ENCODE measurements around the gene MRPL22.
"Not testable (repeated sequence)": the region's sequence is repeated elsewhere in the genome, so short reads cannot be mapped to it uniquely, and the experiment has no call there.

Gene MRPL22

DNA sequence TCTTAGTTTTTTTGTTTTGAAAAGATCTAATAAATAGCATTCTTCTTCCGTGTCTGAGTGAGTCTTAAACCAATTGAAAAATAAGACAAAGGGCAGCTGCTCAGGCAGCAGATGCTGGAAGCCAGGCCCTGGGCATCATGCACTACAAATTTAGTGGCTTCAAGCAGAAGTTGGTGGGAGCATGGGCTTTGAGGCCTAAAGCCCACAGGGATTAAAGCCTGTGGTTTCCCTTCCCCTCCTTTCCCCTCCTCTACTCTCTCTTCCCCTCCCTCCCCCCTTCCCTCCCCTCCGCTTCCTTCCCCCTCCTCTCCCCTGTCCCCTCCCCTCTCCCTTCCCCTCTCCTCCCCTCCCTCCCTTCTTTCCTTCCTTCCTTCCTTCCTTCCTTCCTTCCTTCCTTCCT lies 52.6 kb downstream of the MRPL22 start:
- no peak for TF ChIP-seq ZNF384 (IDR thresholded peaks at IDR 0.05)
- no peak for TF ChIP-seq CTBP1 (IDR thresholded peaks at IDR 0.05; ENCODE audit: borderline replicate concordance)
- TF ChIP-seq LEF1 (IDR thresholded peaks at IDR 0.05; ENCODE audit: borderline replicate concordance): no peak
- TF ChIP-seq TARDBP (IDR thresholded peaks at IDR 0.05): no peak
- TF ChIP-seq NFRKB (IDR thresholded peaks at IDR 0.05): no peak
- TF ChIP-seq, protein P1, sequence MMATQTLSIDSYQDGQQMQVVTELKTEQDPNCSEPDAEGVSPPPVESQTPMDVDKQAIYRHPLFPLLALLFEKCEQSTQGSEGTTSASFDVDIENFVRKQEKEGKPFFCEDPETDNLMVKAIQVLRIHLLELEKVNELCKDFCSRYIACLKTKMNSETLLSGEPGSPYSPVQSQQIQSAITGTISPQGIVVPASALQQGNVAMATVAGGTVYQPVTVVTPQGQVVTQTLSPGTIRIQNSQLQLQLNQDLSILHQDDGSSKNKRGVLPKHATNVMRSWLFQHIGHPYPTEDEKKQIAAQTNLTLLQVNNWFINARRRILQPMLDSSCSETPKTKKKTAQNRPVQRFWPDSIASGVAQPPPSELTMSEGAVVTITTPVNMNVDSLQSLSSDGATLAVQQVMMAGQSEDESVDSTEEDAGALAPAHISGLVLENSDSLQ (IDR thresholded peaks at IDR 0.05): no peak
- TF ChIP-seq SP1 (IDR thresholded peaks at IDR 0.05): no peak
- TF ChIP-seq L3MBTL2 (conservative IDR thresholded peaks at IDR 0.05): no peak
- no peak for TF ChIP-seq FOXK2 (IDR thresholded peaks at IDR 0.05)
- no peak for TF ChIP-seq SUZ12 (IDR thresholded peaks at IDR 0.05)
- TF ChIP-seq BHLHE40 (IDR thresholded peaks at IDR 0.05; ENCODE audit: borderline replicate concordance): no peak
- DNase-seq (ENCODE audit: extremely low spot score): no peak
- POLR2A ChIA-PET: no interaction called here
- CTCF ChIA-PET: no interaction called here

DNA sequence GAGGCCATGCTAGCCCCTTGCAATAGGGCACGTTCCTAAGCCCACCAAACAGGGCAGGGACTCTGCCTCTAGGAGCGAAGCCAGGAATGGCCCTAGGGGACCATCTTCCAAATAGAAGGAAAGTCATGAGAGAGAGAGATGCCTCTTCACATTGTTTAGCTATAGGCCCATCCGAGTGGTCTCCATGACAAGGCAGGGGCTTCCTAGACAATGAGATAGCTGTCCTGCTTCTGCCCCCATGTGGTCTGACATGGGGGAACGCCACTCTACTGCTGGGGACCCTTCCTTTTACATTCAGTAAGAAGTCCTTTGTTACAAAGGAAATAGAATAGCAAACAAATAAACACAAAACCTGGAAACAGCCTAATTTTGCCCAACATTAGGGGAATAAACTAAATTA lies 54.8 kb downstream of the MRPL22 start:
- TF ChIP-seq BHLHE40 (IDR thresholded peaks at IDR 0.05; ENCODE audit: borderline replicate concordance) (no peak), SUZ12 (IDR thresholded peaks at IDR 0.05) (no peak), ARNT (IDR thresholded peaks at IDR 0.05) (no peak), LEF1 (IDR thresholded peaks at IDR 0.05; ENCODE audit: borderline replicate concordance) (no peak), FOXM1 (IDR thresholded peaks at IDR 0.05; ENCODE audit: borderline replicate concordance) (no peak), CTBP1 (IDR thresholded peaks at IDR 0.05; ENCODE audit: borderline replicate concordance) (no peak), FOXA1 (IDR thresholded peaks at IDR 0.05) (no peak), SP1 (IDR thresholded peaks at IDR 0.05) (no peak), TARDBP (IDR thresholded peaks at IDR 0.05) (no peak), ELF4 (IDR thresholded peaks at IDR 0.05) (no peak), L3MBTL2 (conservative IDR thresholded peaks at IDR 0.05) (no peak), FOXK2 (IDR thresholded peaks at IDR 0.05) (no peak), NFRKB (IDR thresholded peaks at IDR 0.05) (no peak), ZNF384 (IDR thresholded peaks at IDR 0.05) (no peak), HDGF (IDR thresholded peaks at IDR 0.05; ENCODE audit: borderline replicate concordance) (no peak)
- TF ChIP-seq, protein P1 (IDR thresholded peaks at IDR 0.05): no peak
- no peak for DNase-seq (ENCODE audit: extremely low spot score)
- ChIA-PET POLR2A (no interaction called here), CTCF (interaction anchor here (0.5 to 1.5 kb wide), 6 partner anchors 12 to 374 kb away, joined by 3 to 4 read pairs (median 3); no protein-coding TSS in a partner anchor)

DNA sequence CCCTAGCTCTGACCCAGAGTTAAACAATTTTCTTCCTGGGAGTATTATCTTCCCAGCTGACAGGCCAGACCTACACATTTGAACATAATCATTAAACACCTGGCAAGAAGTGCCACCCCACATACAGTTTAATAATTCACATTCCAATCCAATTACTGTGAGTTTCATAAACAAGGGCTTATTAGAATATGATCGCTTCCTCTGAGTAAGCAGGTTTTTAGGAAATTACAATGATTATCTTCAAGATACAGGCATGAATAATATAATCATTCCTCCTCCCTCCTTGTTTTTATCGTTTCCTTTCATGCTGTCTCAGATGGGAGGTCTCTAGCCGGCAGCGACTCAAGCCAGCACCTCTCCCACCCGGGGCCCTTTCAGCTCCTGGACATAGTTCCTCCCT lies 56.9 kb downstream of the MRPL22 start:
- POLR2A ChIA-PET: no interaction called here
- CTCF ChIA-PET: no interaction called here
- TF ChIP-seq FOXA1 (IDR thresholded peaks at IDR 0.05): no peak
- TF ChIP-seq ZNF384 (IDR thresholded peaks at IDR 0.05): no peak
- no peak for TF ChIP-seq SP1 (IDR thresholded peaks at IDR 0.05)
- TF ChIP-seq FOXK2 (IDR thresholded peaks at IDR 0.05): no peak
- TF ChIP-seq NFRKB (IDR thresholded peaks at IDR 0.05): no peak
- TF ChIP-seq ARNT (IDR thresholded peaks at IDR 0.05): no peak
- no peak for TF ChIP-seq TARDBP (IDR thresholded peaks at IDR 0.05)
- no peak for TF ChIP-seq HDGF (IDR thresholded peaks at IDR 0.05; ENCODE audit: borderline replicate concordance)
- DNase-seq (ENCODE audit: extremely low spot score): no peak

DNA sequence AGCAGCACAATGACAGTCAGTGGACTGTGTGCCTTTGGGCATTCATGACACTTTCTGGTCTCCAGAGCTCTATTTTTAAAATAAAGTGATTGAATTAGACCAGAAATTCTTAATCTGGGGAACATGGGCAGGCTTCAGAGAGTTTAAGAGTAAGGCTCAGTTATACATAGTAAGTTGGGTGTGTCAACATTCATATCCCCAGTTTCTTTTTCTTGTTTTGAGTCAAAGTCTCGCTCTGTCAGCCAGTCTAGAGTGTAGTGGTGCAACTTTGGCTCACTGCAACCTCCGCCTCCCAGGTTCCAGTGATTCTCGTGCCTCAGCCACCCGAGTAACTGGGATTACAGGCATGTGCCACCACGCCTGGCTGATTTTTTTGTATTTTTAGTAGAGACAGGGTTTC lies 59.0 kb downstream of the MRPL22 start:
- TF ChIP-seq CTBP1 (IDR thresholded peaks at IDR 0.05; ENCODE audit: borderline replicate concordance) (no peak), SUZ12 (IDR thresholded peaks at IDR 0.05) (no peak)
- no peak for DNase-seq (ENCODE audit: extremely low spot score)
- ChIA-PET CTCF (interaction anchor here (0.6 kb wide), 1 partner anchor 78 kb away, joined by 3 read pairs; no protein-coding TSS in a partner anchor), POLR2A (no interaction called here)

DNA sequence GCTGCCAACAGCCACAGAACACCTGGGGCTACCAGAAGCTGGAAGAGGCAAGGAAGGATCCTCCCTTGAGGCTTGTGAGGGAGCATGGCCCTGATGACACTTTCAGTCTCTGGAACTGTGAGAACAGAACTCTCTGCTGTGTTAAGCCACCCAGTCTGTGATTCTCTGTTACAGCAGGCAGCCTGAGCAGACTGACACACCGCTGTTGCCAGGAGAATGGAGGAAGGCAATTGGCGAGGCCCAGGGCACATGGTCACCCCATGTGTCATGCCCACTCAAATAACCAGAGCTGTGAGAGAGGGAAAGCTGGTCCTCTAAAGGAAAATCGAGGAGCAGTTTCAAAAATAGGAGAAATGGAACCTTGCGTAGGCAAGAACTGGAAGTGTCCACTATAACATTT lies 60.6 kb downstream of the MRPL22 start:
- TF ChIP-seq BHLHE40 (IDR thresholded peaks at IDR 0.05; ENCODE audit: borderline replicate concordance): no peak
- no peak for TF ChIP-seq L3MBTL2 (conservative IDR thresholded peaks at IDR 0.05)
- TF ChIP-seq ZNF384 (IDR thresholded peaks at IDR 0.05): no peak
- no peak for TF ChIP-seq SUZ12 (IDR thresholded peaks at IDR 0.05)
- TF ChIP-seq, protein P1 (IDR thresholded peaks at IDR 0.05): no peak
- TF ChIP-seq ARNT (IDR thresholded peaks at IDR 0.05): no peak
- no peak for TF ChIP-seq TARDBP (IDR thresholded peaks at IDR 0.05)
- TF ChIP-seq FOXA1 (IDR thresholded peaks at IDR 0.05): no peak
- TF ChIP-seq NFRKB (IDR thresholded peaks at IDR 0.05): no peak
- TF ChIP-seq FOXM1 (IDR thresholded peaks at IDR 0.05; ENCODE audit: borderline replicate concordance): no peak
- no peak for TF ChIP-seq SP1 (IDR thresholded peaks at IDR 0.05)
- no peak for TF ChIP-seq LEF1 (IDR thresholded peaks at IDR 0.05; ENCODE audit: borderline replicate concordance)
- TF ChIP-seq CTBP1 (IDR thresholded peaks at IDR 0.05; ENCODE audit: borderline replicate concordance): no peak
- TF ChIP-seq FOXK2 (IDR thresholded peaks at IDR 0.05): no peak
- TF ChIP-seq HDGF (IDR thresholded peaks at IDR 0.05; ENCODE audit: borderline replicate concordance): no peak
- TF ChIP-seq ELF4 (IDR thresholded peaks at IDR 0.05): no peak
- POLR2A ChIA-PET: no interaction called here
- no peak for DNase-seq (ENCODE audit: extremely low spot score)
- CTCF ChIA-PET: no interaction called here

DNA sequence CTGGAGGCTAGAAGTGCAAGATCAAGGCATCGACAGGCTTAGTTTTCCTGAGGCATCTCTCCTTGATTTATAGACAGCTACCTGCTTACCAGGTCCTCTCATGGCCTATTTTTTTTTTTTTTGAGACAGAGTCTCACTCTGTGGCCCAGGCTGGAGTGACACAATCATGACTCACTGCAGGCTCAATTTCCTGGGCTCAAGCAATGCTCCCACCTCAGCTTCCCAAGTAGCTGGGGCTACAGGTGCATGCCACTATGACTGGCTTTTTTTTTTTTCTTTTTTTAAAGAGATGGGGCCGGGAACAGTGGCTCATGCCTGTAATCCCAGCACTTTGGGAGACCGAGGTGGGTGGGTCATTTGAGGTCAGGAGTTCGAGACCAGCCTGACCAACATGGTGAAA lies 61.8 kb downstream of the MRPL22 start:
- DNase-seq (ENCODE audit: extremely low spot score); POLR2A ChIA-PET: not testable (repeated sequence)
- CTCF ChIA-PET: interaction anchor here (0.6 kb wide), 1 partner anchor 348 kb away, joined by 6 read pairs; no protein-coding TSS in a partner anchor

All from HEK293T (cell line).